Body of pancreas (tissue), 4 donors: Measurements from ENCODE around the gene PPP4R3B.

Experiments used
- CTCF ChIP-seq, 7 experiments: fragments of 450-650 bp in 4 of 7; fragments of 200-600 bp in 3 of 7; sonication (generic) in 3 of 7; IDR thresholded peaks; one replicate each; pipeline ENCODE4 v1.5.1; 2016 to 2019; ENCODE audit warnings: antibody characterized with exemption in 7 of 7
- POLR2A ChIP-seq, 3 donors: fragments of 450-650 bp; IDR thresholded peaks; one replicate each; pipeline ENCODE4 v1.6.1; 2016; ENCODE audit warnings: antibody characterized with exemption in 3 of 3, mild to moderate bottlenecking in 2 of 3

GRCh38 chr2:55616551-55617174 lies 759 bp downstream of the PPP4R3B start:
- no peak for TF ChIP-seq CTCF (IDR thresholded peaks at IDR 0.05)
- TF ChIP-seq POLR2A (IDR thresholded peaks at IDR 0.05): no peak
